GM20000 (cell line): ENCODE measurements around the gene NCAM1.

Experiments
- DNase-seq: peaks from one replicate; pipeline ENCODE4 v3.0.0; 2012; ENCODE audit warnings: low spot score
- CTCF ChIP-seq: IDR thresholded peaks from 2 replicates; pipeline ENCODE4 v1.5.1; 2012; ENCODE audit warnings: mild to moderate bottlenecking, control low read depth; ENCODE audit errors: extremely low read depth, missing control alignments

The NCAM1 gene

GRCh38 chr11:113324250-113324649 lies 363.0 kb downstream of the NCAM1 start:
- DNase-seq, result no peak
- TF ChIP-seq CTCF, result no peak
